Right lung (tissue), 5 donors: ENCODE results near the gene KRTAP4-3. TPM values are rescaled to one million over a fixed set of nuclear protein-coding genes. Genes with fewer than 3 reads are reported as not detected.
"Not testable (repeated sequence)": the region's sequence is repeated elsewhere in the genome, so short reads cannot be mapped to it uniquely, and the experiment has no call there.

Source experiments
- DNase-seq, 2 donors: peaks; one replicate each; pipeline ENCODE4 v3.0.0-alpha.2; 2013
- polyA plus RNA-seq, 5 donors: library from polyadenylated mRNA; unstranded; fragments of 120-200 nt; gene quantifications; one replicate each; pipeline versions ENCODE4 v1.2.1 to v1.2.3, GENCODE V29; 2013; ENCODE audit warnings: inconsistent platforms in 1 of 5, low replicate concordance in 1 of 5; ENCODE audit not compliant: insufficient read length in 5 of 5, insufficient read depth in 1 of 5

KRTAP4-3 gene
- polyA plus RNA-seq, 5 donors = not detected

- no peak for DNase-seq
Observed at GRCh38 chr17:41153856-41154255, 14.2 kb downstream of the KRTAP4-3 start.

DNA sequence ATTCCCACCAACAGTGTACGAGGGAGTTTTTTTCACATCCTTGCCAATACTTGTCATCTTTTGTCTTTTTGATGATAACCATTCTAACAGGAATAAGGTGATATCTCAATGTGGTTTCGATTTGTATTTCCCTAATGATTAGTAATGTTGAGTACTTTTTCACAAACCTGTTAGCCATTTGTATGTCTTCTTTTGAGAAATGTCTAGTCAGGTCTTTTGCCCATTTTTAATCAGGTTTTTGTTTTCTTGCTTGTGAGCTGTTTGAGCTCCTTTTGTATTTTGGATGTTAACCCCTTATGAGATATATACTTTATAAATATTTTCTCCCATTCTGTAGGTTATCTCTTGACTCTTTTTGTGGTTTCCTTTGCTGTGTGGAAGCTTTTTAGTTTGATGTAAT is 16.5 kb downstream of the KRTAP4-3 start:
- no peak for DNase-seq

DNA sequence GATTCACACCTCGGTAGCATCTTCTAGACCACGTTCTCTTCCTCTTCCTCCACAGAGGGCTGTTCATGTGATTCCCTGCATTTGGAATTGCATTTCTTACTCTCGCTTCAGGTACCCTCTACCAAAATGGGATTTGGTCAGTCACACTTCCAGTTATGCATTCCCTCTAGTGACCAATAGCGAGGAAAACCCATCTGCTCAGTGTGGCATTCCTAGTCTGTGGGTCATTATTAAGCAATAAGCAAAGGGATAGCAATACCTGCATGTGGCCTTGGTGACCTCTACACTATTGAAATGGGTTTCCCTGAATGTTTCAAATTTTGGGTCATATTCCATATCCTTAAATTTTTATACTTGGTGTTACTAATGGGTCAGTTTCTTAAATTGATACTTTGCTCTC is 18.0 kb downstream of the KRTAP4-3 start:
- no peak for DNase-seq

DNA sequence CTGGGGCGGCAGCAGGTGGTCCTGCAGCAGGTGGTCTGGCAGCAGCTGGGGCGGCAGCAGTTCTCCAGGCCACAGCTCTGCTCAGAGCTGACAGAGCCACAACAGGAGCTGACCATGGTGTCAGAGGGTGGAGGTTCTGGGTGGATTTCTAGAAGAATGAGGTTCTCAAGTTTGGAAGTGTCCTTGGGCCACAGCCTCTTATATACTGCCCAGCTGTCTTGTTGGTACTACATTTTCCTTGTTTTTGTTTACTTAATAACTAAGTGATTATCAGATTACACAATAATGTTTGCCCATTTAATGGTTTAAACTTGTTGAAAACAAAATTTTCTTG is 18.4 kb downstream of the KRTAP4-3 start, which contains the start of gene KRTAP4-5:
Gene KRTAP4-5, minus strand, starts transcription at position 174 of the 334 bp plus-strand sequence. Its CDS starts 58 bp downstream, at position 116.
- no peak for DNase-seq

- DNase-seq = not testable (repeated sequence)
Observed at GRCh38 chr17:41148971-41149651, 18.9 kb downstream of the KRTAP4-3 start.

- DNase-seq = no peak
Observed at GRCh38 chr17:41147531-41148204, 20.4 kb downstream of the KRTAP4-3 start.

DNA sequence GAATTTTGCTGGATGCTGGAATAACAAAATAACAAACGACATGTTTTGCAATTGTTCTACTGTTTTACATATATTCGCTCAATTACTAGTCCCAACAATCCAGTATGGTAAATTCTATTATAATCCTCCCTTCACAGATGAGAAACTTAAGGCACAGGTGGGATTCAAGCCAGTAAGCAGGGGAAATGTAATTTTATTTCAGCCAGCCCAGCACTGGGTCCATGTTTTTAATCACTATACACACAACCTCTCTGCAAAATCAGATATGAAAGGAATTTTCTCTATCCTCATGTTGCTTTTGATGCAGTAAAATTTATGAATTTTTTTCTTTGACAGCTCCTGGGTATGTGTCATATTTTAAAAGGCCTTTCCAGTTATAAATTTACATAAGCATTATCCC is 22.8 kb downstream of the KRTAP4-3 start:
- no peak for DNase-seq

GRCh38 chr17:41144846-41145245 is 23.2 kb downstream of the KRTAP4-3 start:
- no peak for DNase-seq

DNA sequence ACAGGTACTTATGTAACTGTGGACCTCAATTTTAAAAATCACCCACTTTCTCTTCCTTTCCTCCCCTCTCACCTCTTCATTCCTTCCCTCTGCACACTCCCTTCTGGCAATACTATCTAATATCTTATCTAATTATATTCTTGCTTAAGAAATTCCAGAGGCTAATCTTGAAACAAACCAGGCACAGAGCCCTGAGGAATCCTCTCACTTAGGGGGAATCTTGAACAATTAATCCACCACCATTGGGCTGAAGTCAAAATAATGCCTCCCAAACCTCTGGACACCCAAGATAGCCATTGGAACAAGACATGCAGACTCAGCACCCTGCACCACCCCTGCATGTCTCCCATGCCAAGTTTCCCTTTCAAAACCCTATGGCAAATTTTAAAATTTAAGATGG is 26.7 kb downstream of the KRTAP4-3 start:
- DNase-seq = no peak

GRCh38 chr17:41140360-41141131 is 27.5 kb downstream of the KRTAP4-3 start, which contains the start of gene KRTAP4-6:
Gene KRTAP4-6 (minus strand): TSS chr17:41140544. CDS start chr17:41140487, 57 bp downstream.
- no peak for DNase-seq

GRCh38 chr17:41139865-41140264 is 28.2 kb downstream of the KRTAP4-3 start:
- DNase-seq = not testable (repeated sequence)

DNA sequence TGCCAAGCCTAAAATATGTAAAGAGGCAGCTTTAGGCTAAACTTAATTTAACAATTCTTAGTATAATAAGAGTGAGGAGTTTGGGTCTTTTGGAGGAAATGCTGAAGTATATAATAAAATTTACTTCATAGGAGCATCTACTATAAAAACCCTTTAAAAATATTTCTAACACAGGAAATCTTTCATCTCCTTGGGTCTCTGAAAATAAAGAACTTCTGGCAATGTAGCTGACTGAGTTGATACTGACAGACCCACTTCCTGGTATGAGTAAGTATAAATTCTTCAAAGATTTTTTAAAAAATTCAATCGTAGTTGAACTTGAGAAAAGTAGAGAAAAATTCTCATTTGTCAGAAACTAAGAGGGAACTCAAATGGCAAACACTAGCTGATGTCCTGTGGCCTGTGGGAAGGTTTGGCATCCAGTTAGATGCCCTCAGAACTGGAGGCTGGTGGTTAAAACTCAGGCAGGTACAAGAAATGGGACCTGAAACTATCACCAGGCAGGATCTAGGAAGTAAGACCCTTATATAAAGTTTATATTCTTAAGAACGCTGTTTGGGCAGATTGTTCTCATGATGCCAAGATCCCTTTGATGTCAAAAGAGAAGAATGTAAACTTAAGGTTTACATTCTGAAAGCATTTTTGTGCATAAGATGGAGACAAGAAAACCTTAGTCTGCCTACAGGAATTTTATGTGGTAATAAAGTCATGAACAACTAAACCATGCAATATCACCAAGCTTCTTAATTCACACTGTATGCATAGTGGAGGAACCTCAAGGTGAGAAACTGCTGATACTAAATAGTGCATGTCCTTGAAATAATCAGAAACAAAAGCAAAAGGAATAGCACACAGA is 33.9 kb downstream of the KRTAP4-3 start:
- no peak for DNase-seq

GRCh38 chr17:41131979-41132378 is 36.0 kb downstream of the KRTAP4-3 start:
- DNase-seq = no peak

- DNase-seq = no peak
Observed at GRCh38 chr17:41127371-41127770, 40.6 kb downstream of the KRTAP4-3 start.

DNA sequence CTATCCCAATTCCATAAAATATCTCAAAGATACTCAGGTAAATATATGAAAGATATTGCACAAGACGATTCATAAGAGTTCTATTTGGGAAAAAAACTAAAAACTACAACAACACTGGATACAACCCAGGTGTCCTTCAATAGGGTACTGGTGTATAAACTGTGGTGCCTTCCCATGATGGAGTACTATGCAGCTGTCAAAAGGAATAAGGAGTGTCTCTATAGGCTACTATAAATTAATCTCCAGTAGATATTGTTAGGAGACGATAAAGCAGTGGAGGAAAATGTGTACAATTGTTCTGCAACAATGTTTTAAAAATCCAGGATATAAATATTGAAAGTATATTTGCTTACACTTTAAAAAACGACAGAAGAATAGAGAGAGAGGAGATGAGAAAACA is 41.6 kb downstream of the KRTAP4-3 start:
- DNase-seq = no peak

- DNase-seq = no peak
Observed at GRCh38 chr17:41125064-41125463, 43.0 kb downstream of the KRTAP4-3 start.

GRCh38 chr17:41123991-41124371 is 44.0 kb downstream of the KRTAP4-3 start, which contains the start of gene KRTAP4-12:
Gene KRTAP4-12 (minus strand): TSS chr17:41124182. CDS start chr17:41124122, 60 bp downstream.
- DNase-seq = not testable (repeated sequence)

DNA sequence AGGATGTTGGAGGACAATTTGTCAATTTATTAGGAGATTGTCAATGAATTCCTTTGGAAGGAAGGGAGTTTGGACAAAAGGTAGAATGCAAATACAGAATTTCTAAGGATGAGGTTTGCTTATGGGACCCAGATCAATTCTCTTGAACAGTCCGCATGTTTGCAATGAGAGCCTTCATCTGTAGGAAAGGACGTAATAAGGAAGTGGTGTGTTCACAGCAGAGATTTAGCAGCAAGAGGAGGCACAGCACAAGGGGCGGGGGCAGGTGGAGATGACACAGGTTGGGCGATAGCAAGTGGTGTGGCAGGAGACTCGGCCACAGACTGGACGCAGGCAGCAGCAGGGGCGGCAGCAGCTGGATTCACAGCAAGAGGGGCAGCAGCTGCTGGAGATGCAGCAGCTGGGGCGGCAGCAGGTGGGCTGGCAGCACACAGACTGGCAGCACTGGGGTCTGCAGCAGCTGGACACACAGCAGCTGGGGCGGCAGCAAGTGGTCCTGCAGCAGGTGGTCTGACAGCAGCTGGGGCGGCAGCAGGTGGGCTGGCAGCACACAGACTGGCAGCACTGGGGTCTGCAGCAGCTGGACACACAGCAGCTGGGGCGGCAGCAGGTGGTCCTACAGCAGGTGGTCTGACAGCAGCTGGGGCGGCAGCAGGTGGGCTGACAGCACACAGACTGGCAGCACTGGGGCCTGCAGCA is 44.6 kb downstream of the KRTAP4-3 start:
- DNase-seq = not testable (repeated sequence)

DNA sequence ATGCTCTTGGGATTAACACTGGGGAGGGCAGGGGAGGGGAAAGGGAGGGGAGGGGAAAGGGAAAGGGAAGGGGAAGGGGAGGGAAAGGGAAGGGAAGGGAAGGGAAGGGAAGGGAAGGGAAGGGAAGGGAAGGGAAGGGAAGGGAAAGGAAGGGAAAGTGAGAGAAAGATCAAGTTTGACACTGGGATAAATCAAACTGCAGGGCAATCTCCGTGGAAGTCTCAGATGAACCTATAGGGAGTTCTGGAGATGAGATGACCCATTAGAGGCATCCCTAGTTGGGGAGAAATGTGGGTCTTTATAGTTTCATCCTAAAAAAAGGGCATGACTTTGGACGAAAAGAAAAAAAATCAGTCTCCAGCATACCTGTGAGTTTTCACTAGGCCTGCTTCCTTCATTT is 46.3 kb downstream of the KRTAP4-3 start:
- no peak for DNase-seq
